ENCODE results near the gene TBC1D4.

DNA sequence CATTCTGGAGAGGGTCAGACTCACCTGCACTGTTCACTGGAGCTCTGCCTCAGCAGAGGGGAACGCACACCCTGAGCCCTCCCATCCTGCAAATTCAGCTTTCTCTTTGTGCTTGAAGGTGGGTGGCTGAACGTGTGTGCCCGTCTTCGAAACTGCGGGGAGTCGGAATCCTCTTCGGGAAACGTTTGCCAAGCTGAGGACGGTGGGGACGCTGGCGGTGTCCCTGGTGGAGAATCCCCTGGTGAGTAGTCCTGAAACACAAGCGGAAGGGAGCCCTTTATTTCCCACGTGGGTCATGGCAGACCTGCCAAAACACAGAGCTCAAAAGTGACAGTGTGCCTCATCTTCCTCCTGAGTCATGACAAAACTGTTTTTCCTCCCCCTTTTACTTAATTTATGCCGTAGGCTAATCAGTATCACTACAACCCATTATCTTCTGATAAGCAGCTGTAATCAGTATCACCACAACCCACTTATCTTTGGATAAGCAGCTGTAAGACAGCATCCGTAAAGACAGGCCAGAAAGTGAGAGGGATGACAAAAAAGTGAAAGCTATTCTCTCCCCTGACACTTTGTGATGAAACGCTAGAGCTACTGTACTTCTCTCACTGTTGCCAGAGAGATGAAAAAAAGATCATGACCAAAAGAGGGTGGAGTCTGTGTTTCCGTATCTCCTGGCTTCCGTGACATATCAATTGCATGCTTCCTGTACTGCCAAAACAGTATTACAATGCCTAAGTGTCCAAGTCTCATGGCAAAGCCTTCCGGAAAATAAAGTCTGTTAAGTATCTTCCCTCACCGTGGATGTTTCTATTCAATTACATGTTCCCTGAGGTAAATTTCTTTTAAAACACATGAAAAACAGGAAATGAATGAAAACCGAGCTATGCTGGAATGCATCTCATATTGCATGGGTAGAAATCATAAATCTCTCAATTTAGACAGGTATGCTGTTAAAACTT, 155.5 kb downstream of the TBC1D4 start:
- no peak for TF ChIP-seq TARDBP (IDR thresholded peaks at IDR 0.05)
- TF ChIP-seq FOXM1 (IDR thresholded peaks at IDR 0.05; ENCODE audit: borderline replicate concordance) = no peak
- no peak for TF ChIP-seq ARNT (IDR thresholded peaks at IDR 0.05)
- TF ChIP-seq SUZ12 (IDR thresholded peaks at IDR 0.05) = no peak
- no peak for TF ChIP-seq ELF4 (IDR thresholded peaks at IDR 0.05)

Measured in HEK293T (cell line).